OCI-LY3 (cell line): ENCODE results near the gene PARD3.

ENCODE experiments used
- H2AFZ ChIP-seq: fragments of 200-600, 300-600 bp; shearing (Covaris generic); 2 replicates; pipeline ENCODE4 v1.6.0; 2014; ENCODE audit warnings: antibody characterized with exemption, low read depth, low read length
- H3K27ac ChIP-seq: fragments of 200-600, 300-600 bp; sonication (generic); 2 replicates; pipeline ENCODE4 v1.5.1; 2014; ENCODE audit warnings: mild to moderate bottlenecking, low read length, moderate library complexity, mixed read lengths
- H3K27me3 ChIP-seq: fragments of 200-600, 300-600 bp; sonication (generic); 2 replicates; pipeline ENCODE4 v1.6.1; 2014; ENCODE audit warnings: low read depth, low read length, mixed read lengths
- H3K36me3 ChIP-seq: fragments of 200-600, 300-600 bp; sonication (generic); replicated peaks from 2 replicates; pipeline ENCODE3; 2014; ENCODE audit warnings: low read depth, low read length, mixed read lengths
- H3K4me1 ChIP-seq: fragments of 300-600, 200-600 bp; sonication (generic); 2 replicates; pipeline ENCODE4 v1.6.1; 2014; ENCODE audit warnings: low read length, mixed read lengths
- H3K4me2 ChIP-seq: fragments of 200-600, 300-600 bp; sonication (generic); 2 replicates; pipeline ENCODE4 v1.6.1; 2014; ENCODE audit warnings: low read length, mixed read lengths
- H3K4me3 ChIP-seq: fragments of 300-600, 200-600 bp; sonication (generic); 2 replicates; pipeline ENCODE4 v1.5.1; 2014; ENCODE audit warnings: antibody characterized with exemption, mild to moderate bottlenecking, low read length, moderate library complexity
- H3K79me2 ChIP-seq: fragments of 300-600, 200-600 bp; shearing (Covaris generic); 2 replicates; pipeline ENCODE4 v1.6.1; 2014; ENCODE audit warnings: mild to moderate bottlenecking, low read length, mixed read lengths
- H3K9ac ChIP-seq: fragments of 300-600, 200-600 bp; shearing (Covaris generic); 2 replicates; pipeline ENCODE4 v1.6.0; 2014; ENCODE audit warnings: mild to moderate bottlenecking, low read length, moderate library complexity
- H3K9me3 ChIP-seq: fragments of 200-600, 300-600 bp; shearing (Covaris generic); 2 replicates; pipeline ENCODE4 v1.6.1; 2014; ENCODE audit warnings: low read length, mixed read lengths; ENCODE audit not compliant: insufficient read depth
- H4K20me1 ChIP-seq: fragments of 200-600, 300-600 bp; sonication (generic); 2 replicates; pipeline ENCODE4 v1.6.1; 2016; ENCODE audit warnings: low read length, mixed read lengths; ENCODE audit not compliant: insufficient read depth
- EZH2phosphoT487 ChIP-seq: fragments of 200-600 bp; shearing (Covaris generic); IDR thresholded peaks from 2 replicates; pipeline ENCODE4 v1.6.1; 2018; ENCODE audit warnings: antibody characterized with exemption, mixed run types, low read depth
- TF ChIP-seq, protein P1 (sequence below): fragments of 200-600, 300-600 bp; sonication (generic); IDR thresholded peaks from 2 replicates; pipeline ENCODE4 v1.5.1; 2014; ENCODE audit warnings: antibody characterized with exemption, low read length, low read depth

Gene PARD3

DNA sequence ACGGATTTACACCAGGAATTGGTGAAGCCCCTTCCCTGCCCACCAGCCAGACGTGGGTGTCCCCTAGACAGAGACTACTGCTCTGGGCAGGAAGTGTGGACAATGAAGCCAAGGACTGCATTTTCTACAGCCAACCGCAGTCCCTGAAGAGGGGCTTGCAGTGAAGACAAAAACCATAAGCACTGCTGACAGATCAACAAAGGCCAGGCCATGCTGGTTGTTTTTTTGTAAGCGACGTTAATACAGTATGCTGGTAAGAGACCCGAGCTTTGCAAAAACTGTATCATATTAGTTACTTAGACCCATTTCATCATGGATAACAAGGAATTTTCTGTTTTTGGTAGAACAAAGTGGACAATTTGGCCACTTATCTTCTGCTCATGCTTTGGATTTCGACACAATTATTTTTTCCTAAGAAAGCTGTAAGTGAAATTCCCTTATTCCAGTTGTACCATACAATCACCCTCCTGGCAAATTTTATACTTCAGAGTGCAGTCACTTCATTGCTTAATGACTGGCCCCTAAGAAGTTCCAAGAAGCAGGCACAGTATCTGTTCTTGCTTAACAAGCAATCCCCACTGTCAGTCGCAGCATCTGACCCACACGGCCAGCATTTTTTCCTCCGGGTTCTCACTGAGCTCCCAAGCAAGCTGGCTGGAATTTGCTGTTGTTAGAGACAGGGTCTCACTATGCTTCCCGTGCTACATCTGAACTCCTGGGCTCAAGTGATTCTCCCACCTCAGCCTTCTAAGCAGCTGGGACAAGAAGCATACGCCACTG, 163.5 kb downstream of the PARD3 start:
- H4K20me1 ChIP-seq = no peaks in the 10 kb centered on the region
- H3K79me2 ChIP-seq = no peaks in the 10 kb centered on the region
- no peaks in the 10 kb centered on the region for H3K27me3 ChIP-seq
- H3K36me3 ChIP-seq = no peaks in the 10 kb centered on the region
- no peak overlapping the region for H3K9ac ChIP-seq
- no peak for TF ChIP-seq EZH2phosphoT487
- TF ChIP-seq, protein P1, sequence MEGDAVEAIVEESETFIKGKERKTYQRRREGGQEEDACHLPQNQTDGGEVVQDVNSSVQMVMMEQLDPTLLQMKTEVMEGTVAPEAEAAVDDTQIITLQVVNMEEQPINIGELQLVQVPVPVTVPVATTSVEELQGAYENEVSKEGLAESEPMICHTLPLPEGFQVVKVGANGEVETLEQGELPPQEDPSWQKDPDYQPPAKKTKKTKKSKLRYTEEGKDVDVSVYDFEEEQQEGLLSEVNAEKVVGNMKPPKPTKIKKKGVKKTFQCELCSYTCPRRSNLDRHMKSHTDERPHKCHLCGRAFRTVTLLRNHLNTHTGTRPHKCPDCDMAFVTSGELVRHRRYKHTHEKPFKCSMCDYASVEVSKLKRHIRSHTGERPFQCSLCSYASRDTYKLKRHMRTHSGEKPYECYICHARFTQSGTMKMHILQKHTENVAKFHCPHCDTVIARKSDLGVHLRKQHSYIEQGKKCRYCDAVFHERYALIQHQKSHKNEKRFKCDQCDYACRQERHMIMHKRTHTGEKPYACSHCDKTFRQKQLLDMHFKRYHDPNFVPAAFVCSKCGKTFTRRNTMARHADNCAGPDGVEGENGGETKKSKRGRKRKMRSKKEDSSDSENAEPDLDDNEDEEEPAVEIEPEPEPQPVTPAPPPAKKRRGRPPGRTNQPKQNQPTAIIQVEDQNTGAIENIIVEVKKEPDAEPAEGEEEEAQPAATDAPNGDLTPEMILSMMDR = no peak
- H3K4me1 ChIP-seq = no peaks in the 10 kb centered on the region
- H3K9me3 ChIP-seq = no peaks in the 10 kb centered on the region
- no peak overlapping the region for H2AFZ ChIP-seq
- H3K27ac ChIP-seq = no peak overlapping the region
- H3K4me3 ChIP-seq = no peak overlapping the region
- no peak overlapping the region for H3K4me2 ChIP-seq

DNA sequence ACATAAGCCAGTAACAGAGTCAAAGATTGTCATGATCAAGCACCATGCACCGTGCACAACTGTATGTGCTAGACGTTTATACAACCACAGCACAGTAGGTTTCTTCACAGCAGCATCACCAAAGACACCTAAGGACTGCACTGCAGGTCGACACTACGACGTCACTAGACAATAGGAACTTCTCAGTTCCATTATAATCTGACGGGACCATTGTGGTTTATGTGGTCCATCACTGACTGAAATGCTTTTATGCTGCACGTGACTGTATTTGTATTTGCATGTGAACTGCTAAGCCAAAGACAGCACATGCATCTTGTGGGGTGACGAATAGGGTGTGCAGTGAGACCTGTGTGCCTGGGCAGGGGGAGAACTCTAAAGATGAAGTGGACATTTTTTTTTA, 164.9 kb downstream of the PARD3 start:
- Histone ChIP-seq H3K27ac (no peak overlapping the region), H3K27me3 (no peaks in the 10 kb centered on the region), H3K79me2 (no peaks in the 10 kb centered on the region), H2AFZ (no peak overlapping the region), H3K4me1 (no peaks in the 10 kb centered on the region), H3K9me3 (no peaks in the 10 kb centered on the region), H4K20me1 (no peaks in the 10 kb centered on the region), H3K9ac (no peak overlapping the region), H3K4me3 (no peak overlapping the region), H3K4me2 (no peak overlapping the region), H3K36me3 (no peaks in the 10 kb centered on the region)
- TF ChIP-seq, protein P1 = no peak
- TF ChIP-seq EZH2phosphoT487 = no peak

DNA sequence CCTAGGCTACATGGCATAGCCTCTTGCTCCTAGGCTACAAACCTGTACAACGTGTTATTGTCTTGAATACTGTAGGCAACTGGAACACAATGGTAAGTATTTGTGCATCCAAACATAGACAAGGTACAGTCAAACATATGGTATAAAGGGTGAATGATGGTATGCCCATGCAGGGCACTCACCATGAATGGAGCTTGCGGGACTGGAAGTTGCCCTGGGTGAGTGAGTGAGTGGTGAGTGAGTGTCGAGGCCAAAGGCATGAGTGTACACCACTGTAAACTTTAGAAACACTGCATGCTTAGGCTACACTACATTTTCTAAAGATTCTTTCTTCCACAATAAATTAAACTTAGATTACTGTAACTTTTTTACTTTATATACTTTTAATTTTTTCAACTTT, 165.7 kb downstream of the PARD3 start:
- Histone ChIP-seq H4K20me1 (no peaks in the 10 kb centered on the region), H3K9me3 (no peaks in the 10 kb centered on the region)

DNA sequence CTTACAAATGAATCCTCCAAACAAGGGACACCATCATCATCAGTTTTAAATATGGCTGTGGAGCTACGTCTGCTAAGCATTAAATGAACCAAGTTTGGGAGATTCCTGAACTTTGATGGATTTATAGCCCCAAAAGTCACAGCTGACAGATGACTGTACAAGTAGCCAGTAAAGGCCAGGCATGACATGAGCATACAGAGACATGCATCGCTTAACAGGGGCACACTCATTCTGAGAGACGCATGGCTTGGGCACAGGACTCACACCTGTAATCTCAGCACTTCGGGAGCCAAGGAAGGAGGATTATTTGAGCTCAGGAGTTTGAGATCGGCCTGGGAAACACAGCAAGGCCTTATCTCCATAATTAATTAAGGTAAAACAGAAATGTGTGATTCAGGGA, 166.2 kb downstream of the PARD3 start:
- no peak for TF ChIP-seq EZH2phosphoT487
- TF ChIP-seq, protein P1 = no peak
- Histone ChIP-seq H3K27ac (no peak overlapping the region), H3K27me3 (no peaks in the 10 kb centered on the region), H3K9ac (no peak overlapping the region), H3K79me2 (no peaks in the 10 kb centered on the region), H3K4me3 (no peak overlapping the region), H4K20me1 (no peaks in the 10 kb centered on the region), H3K4me1 (no peaks in the 10 kb centered on the region), H3K4me2 (no peak overlapping the region), H3K36me3 (no peaks in the 10 kb centered on the region), H3K9me3 (no peaks in the 10 kb centered on the region), H2AFZ (no peak overlapping the region)

More for the DNA sequence above, 165.7 kb downstream of the PARD3 start:
- no peak overlapping the region for H3K4me2 ChIP-seq
- no peak for TF ChIP-seq EZH2phosphoT487
- TF ChIP-seq, protein P1 = no peak
- no peaks in the 10 kb centered on the region for H3K27me3 ChIP-seq
- H3K79me2 ChIP-seq = no peaks in the 10 kb centered on the region
- H2AFZ ChIP-seq = no peak overlapping the region
- no peaks in the 10 kb centered on the region for H3K36me3 ChIP-seq
- H3K4me1 ChIP-seq = no peaks in the 10 kb centered on the region
- H3K4me3 ChIP-seq = no peak overlapping the region
- no peak overlapping the region for H3K9ac ChIP-seq
- H3K27ac ChIP-seq = no peak overlapping the region
